Adipocyte (in vitro differentiated cells): ENCODE data around the gene KREMEN1.

Source experiments
- DNase-seq: peaks from one replicate; pipeline ENCODE4 v3.0.0-alpha.2; 2015; ENCODE audit warnings: low read depth
- H3K27me3 ChIP-seq: replicated peaks from 2 replicates; pipeline ENCODE4 v1.7.0; 2013; ENCODE audit warnings: mild to moderate bottlenecking, low read length, moderate library complexity; ENCODE audit not compliant: control insufficient read depth, insufficient read depth
- H3K36me3 ChIP-seq: 2 replicates; pipeline ENCODE4 v1.7.0; 2013; ENCODE audit warnings: low read length, mild to moderate bottlenecking, moderate library complexity; ENCODE audit not compliant: control insufficient read depth, insufficient read depth, severe bottlenecking
- H3K4me1 ChIP-seq: 2 replicates; pipeline ENCODE4 v1.7.0; 2013; ENCODE audit warnings: mild to moderate bottlenecking, low read length, moderate library complexity; ENCODE audit not compliant: control insufficient read depth, insufficient read depth
- H3K4me3 ChIP-seq: 2 replicates; pipeline ENCODE4 v1.7.0; 2013; ENCODE audit warnings: mild to moderate bottlenecking, low read length, moderate library complexity
- H3K9ac ChIP-seq: 2 replicates; pipeline ENCODE4 v1.7.0; 2013; ENCODE audit warnings: mild to moderate bottlenecking, low read length, moderate library complexity
- H3K9me3 ChIP-seq: 2 replicates; pipeline ENCODE4 v1.7.0; 2013; ENCODE audit warnings: mild to moderate bottlenecking, low read length, moderate library complexity; ENCODE audit not compliant: control insufficient read depth

Gene KREMEN1

GRCh38 chr22:29216873-29217666 lies 144.2 kb downstream of the KREMEN1 start:
- H3K4me3 ChIP-seq: no peak overlapping the region
- no peaks in the 10 kb centered on the region for H3K36me3 ChIP-seq
- DNase-seq: peak; percentile 90
- H3K9me3 ChIP-seq: no peaks in the 10 kb centered on the region
- H3K4me1 ChIP-seq: peaks cover 9% of the 10 kb centered on the region
- peaks cover 9% of the 10 kb centered on the region for H3K27me3 ChIP-seq
- no peak overlapping the region for H3K9ac ChIP-seq
